ENCODE data around the gene GCHFR.

Gene GCHFR

DNA sequence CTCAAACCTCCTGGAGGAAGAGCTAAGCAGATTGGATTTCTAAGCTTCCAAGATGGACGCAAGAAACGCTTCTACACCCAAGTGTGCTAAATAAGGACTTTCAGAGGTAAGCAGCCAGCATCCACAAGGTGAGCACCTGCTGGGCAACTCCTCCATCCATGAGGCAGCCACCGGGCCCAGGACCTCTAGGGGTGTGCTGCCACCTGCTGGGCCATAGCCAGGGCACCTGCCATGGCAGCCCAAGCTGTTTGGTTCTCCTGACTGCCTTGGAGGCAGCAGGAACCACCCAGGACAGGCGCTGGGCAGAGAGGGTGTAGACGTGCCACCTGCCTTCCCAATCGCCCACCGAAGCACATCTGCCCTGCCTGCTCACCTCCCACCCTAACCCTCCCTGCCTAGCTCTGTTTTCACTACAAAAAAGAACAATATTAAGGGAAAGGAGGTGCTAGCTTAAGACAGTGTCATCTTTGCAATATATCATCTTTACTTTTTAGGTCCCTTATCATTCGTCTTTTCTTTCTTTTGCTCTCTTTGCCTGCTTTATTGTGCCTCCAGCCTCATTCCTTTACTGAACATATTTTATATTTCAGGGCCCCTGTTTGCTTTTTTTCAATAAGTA, 18.9 kb downstream of the GCHFR start:
- peak in 1 of 2 experiments; percentile 43 for DNase-seq

DNA sequence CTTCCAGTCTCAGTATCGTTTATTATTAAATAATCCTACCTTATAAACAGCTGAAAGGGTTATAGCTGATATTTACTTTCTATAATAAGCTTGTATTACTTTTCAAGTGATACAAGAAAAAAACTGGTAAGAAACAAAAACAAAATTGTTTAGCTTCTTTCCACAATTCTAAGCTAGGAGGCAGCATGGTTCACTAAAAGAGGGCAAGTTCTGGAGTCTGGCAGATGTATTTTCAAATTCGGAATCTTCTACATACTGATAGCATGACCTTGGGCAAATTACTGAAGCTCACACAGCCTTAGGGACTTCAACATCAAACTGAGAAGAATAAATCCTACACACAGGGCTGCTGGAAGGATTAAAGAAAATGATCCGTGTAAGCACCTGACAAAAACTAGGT, 21.3 kb downstream of the GCHFR start:
- no peak for DNase-seq

DNA sequence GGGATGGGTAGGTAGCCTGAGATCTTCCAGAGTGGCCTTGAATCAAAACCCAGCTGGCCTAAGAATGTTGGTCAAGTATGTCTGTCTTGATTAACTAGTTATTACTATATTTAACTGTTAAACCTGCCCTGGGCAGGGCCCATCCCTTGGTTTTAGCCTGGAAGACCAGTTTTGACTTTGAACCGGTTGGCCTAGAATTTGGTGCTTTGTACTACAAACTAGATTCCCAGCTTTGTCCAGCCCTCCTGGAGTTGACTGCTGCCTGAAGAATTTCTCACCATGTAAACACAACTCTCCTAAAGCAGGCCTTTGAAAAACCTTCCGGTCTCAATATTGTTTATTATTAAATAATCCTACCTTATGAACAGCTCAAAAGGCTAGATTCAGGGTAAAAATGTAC, 21.9 kb downstream of the GCHFR start:
- DNase-seq = no peak

DNA sequence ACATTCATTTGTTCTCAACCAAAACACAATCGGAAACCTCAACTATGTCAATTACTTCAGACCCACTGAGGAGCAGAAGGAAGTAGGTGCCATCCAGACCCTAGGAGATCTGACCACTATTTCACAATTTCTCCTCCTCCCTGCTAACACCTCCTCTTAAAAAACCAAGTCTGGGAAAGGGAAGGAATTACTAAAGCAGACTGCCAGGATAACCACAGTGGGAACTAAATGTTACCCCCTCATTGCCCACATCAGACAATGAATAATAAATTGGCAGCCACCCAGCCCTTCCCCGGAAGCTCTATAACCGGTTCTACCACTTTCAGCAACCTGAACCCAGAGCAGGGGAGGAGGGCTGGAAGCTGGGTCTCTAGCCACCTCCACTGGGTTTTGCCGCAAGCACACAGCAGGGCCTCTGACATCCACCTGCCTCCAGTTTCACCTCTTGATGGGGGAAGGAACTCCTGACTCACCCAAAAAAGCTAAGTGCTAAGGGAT, 23.5 kb downstream of the GCHFR start:
- DNase-seq = no peak

DNA sequence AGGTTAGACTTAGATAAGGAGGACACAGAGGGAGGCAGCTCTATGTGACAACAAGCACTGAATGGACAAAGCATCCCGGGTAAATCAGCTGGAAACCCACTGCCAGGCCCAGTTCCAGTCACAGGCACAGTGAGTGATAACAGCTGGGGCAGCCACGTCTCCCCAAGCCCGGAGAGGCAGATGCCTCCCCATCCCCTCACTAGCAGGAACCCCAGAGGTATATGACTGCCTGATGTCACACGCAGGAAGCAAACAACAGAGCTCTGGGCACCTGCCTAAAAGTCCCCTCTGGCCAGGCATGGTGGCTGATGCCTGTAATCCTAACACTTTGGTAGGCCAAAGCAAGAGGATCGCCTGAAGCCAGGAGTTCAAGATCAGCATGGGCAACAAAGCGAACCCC, 24.1 kb downstream of the GCHFR start:
- DNase-seq = no peak

DNA sequence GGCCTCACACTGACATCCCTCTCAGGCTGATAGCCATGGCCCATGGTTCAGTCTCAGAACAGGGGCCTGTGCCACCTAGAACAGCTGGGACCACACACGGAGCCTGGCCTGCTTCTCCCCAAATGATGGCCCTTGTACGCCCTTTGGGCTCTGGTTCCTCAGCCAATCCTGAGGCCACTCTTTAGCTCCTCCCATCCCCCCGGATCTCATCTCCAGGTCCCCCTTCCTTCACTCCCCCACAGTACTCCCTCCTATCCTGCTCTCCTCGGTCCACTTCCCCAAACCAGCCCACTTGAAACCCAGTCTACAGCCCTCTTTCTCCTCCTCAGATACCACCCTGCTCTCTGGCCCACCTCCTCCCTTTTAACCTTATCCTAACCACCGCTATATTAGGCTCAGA, 25.3 kb downstream of the GCHFR start:
- no peak for DNase-seq

DNA sequence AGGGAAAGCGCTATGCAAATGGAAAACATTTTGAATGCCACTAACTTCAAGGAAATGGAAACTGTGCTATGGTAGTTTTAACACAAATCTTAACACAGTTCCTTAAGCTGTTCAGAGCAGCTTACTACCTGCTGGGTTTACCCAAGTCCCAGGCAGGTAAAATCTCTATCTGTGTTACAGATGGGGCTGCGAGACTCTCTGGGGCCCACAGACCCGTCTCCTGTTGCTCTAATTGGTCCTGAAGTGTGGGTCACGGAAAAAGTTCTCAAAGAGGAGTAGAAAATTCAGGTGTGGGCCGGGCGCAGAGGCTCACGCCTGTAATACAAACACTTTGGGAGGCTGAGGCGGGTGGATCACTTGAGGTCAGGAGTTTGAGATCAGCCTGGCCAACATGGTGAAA, 26.1 kb downstream of the GCHFR start:
- no peak for DNase-seq

DNA sequence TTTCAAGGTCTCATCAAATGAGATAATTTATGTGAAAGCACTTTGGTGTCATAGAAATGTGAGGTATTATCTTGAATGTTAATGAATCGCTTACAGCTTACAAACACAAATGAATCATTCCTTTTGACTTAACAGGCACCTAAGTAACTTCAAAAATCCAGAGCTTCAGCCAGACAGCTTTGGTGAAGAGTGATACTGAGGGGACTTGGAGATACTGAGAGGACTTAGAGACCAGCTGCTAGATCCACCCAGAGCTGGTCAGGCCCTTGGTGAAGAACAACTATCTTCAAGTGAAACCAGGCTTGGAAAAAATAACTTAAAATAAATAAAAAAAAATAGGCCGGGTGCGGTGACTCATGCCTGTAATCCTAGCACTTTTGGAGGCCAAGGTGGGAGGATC, 26.9 kb downstream of the GCHFR start:
- DNase-seq = no peak

DNA sequence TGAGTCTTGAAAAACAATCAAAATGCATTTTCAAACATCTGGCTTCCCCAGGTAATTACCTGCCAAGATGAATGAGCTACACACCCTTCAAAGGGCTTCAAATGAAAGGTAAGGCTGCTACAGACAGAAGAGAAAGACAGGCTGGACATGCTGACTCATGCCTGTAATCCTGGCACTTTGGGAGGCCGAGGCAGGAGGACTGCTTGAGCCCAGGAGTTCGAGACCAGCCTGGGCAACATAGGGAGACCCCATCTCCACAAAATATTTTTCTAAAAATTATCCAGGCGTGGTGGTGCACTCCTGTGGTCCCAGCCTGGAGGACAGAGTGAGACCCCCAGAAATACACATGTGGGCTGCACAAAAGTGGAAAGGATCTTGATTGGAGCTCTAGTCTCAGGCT, 28.5 kb downstream of the GCHFR start:
- no peak for DNase-seq

DNA sequence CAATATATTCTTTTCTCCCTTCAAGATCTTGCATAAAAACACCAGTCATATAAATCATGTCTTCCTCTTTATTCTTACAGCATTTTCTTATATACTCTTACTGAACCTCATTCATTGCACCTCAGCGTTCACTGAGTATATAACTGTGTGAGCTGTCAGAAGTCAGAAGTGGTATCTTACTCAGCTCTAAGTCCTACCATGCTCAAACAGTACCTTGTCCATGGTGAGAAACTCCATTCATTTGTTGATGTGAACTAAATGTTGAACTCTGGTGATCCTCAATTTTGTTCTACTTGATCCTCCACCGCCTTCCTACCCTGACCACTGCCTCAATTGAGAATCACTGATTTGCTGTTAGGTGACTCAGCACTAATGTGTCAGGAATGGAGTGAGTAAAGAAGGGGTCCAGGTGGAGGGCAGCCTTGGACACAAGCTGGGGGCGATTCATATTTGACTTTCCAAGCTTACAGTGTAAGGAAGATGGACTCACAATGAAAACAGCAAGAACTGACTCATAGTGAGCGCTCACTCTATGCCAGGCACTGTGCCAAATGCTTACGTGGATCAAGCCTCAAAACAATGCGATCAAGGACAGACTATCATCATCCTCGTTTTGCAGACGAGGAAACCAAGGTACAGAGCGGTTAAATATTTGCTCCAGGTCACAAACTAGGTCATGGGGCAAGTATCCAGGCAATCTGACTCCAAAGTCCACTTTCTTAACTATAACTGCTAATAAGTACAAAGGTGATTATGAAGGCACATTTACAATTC, 29.5 kb downstream of the GCHFR start:
- DNase-seq = no peak

DNA sequence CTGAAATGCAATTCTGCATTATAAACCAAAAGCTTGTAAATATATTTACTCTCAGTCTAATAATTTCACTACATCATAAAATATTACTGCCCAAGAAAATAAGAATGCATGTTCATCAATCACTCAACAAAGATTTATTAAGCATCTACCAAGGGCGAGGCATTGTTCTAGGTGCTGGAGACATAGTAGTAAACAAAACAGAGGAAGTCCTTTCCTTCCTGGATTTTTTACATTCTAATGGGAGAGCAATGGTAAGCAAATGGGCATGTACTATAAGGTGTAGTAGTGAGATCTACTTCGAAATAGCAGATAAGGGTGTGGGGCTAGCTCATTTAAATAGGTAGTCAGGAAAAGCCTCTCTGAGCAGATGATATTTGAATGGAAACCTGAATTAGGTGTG, 32.2 kb downstream of the GCHFR start:
- no peak for DNase-seq

DNA sequence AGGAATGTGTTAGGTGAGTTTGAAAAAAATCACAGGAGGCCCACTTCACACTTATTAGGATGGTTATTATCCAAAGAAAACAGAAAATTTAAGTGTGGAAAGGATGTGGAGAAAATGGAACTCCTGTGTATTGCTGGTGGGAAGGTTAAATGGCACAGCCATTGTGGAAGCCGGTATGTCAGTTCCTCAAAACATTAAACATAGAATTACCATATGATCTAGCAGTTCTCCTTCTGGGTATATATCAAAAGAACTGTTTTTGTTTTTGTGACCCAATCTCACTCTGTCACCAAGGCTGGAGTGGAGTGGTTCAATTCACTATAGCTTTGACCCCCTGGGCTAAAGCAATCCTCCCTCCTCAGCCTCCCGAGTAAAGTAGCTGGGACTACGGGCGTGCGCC, 32.6 kb downstream of the GCHFR start:
- DNase-seq = no peak

DNA sequence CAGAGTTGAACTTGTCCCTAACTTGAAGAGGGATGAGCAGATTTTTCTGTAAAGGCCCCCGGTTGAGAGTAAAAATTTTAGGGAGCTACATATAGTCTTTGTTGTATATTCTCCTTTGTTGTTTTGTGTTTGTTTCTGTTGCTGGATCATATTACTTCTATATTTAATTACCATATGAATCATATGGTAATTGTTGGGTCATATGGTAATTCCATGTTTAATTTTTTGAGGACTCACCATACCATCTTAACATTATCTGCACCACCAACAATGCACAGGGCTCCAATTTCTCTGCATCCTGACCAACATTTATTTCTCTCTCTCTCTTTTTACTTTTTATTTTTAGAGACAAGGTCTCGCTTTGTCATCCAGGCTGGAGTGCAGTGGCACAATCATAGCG, 35.7 kb downstream of the GCHFR start:
- no peak for DNase-seq

DNA sequence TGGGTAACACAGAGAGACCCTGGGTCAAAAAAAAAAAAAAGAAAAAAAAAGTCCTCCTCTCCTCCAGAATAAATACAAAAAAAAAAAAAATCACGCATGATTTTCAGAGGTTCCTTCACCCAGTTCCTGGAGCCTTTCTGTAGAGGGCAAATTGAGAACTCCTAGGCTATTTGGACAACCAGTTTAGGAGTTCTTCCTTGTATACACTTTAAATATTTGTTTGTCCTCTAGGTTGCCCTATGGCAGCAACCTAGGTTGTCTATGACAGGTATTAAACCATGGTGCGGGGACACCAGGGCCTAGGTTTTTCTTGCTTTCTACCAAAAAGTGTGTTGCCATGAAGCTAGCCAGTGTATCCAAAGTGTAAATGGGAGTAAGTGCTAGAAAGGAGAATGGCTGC, 39.2 kb downstream of the GCHFR start:
- DNase-seq = no peak

DNA sequence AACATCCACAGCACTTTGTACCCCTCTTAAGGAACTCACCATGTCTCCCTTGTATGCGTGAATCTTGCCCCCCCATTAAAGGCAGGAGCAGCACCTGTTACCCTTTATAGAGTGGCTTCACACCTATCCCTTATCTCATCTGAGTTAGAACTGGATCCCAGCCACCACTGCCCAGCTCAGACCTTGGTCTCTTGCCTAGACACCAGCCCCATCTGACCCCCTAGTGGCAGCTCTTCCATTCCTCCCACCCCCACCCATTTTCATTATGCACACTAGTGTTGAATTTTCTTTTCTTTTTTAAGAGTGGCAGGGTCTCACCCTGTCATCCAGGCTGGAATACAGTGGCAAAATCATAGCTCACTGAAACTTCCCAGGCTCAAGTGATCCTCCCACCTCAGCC, 39.8 kb downstream of the GCHFR start:
- no peak for DNase-seq

DNA sequence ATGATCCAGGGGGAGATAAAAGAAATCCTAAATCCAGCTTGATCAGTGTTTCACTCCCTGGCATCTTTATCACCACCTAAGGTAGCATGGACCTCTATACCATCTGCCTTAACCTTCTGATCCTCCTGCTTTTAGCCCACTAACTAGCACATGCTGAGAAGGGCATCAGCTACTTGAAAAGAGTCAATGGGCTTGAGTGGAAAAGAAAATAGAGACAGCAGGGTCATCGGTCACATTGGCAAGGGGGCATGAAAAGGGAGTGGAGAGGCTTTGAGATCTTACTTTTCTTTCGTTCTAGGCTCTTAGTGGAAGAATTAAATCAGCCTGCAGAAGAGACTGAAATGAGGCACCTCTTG, 42.8 kb downstream of the GCHFR start:
- DNase-seq = no peak

DNA sequence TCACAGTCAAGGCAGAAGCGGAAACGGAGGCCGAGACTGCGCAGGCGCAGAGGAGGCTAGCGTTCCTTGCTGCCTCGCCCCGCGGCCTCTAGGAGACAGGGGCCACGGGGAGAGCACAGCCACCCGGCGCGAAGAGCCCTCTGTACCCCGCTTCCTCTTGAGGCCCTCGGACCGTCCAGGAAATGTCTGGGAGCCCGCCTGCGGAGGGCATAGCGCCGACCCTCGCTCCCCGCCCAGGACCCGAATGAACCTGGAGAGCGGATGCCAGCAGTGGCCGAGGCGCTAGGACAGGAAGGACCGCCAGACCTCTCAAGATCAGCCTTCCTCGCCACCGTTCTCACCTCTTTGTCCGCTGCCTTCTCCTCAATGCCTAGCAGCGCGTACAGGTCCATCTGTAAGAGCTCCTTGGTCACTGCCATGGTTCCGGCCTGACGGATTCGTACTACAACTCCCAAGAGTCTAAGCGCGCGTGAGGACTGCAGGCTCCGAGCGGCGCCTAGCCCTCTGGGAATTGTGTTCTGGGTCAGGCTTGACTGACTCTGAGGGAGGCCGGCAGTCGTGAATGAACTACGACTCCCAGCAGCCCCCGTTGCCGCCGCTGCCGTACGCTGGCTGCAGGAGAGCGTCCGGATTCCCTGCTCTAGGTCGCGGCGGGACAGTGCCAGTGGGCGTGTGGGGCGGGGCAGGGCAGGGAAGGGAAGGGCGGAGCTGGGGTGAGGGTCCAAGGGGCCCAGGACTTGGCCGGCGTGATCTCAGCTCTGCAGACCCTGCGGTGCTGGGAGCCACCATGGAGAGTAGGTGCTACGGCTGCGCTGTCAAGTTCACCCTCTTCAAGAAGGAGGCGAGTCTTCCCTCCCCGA, 43.4 kb downstream of the GCHFR start, which contains the start of the genes DNAJC17 and ZFYVE19:
Gene DNAJC17, minus strand, starts transcription at position 446 of the 860 bp plus-strand sequence. Its CDS starts 27 bp downstream, at position 419.
Gene ZFYVE19, plus strand, starts transcription at position 62 of the 860 bp plus-strand sequence. Its CDS starts 501 bp downstream, at position 563.
- peak; percentile 80 to 89 for DNase-seq

DNA sequence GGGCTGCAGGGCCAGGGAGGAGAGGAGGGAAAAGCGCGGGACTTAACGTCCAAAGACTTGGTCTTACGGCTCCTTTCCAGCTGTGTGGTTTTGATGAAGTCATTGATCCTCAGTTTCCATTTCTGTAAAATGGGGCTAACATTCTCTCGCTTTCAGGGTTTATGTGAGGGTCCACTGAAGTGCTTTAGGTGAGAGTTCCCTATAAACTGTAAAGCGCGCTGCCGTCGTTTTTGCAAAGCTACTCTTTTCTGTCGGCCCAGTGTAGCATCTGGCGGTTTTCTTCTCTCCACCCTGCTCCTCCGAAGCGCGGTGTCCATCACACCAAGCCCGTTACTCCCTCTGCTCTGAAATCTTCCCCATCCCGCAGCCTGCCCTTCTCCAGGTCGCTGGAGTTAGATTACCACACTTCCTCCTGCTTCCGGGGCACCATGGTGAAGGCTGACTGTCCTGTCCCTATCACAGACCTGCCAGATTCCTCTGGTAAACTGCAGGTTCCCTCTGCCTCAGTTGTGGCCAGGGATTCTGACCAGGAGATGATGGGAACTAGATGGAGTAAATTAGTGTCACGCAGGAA, 44.1 kb downstream of the GCHFR start:
- no peak for DNase-seq

DNA sequence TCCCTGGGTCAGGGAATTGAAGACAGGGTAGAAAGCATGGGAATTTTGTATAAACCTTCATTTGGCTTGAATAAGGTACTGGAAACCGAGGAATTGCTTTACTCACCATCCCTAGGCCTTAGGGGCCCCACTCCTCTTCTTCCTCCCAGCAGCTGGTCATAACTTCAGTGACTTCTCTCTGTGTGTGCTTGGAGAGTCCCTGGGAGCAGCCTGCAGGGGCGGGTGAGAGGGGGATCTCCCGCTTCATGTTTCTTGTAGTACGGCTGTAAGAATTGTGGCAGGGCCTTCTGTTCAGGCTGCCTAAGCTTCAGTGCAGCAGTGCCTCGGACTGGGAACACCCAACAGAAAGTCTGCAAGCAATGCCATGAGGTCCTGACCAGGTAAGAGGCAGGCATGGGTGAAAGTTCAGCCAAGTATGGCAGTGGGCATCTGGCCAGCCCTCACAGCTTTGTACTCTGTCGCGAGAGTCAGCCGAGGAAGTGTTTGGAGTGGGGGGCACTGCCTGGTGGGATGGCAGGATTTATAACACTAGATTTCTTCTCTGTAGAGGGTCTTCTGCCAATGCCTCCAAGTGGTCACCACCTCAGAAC, 45.1 kb downstream of the GCHFR start:
- DNase-seq = no peak

DNA sequence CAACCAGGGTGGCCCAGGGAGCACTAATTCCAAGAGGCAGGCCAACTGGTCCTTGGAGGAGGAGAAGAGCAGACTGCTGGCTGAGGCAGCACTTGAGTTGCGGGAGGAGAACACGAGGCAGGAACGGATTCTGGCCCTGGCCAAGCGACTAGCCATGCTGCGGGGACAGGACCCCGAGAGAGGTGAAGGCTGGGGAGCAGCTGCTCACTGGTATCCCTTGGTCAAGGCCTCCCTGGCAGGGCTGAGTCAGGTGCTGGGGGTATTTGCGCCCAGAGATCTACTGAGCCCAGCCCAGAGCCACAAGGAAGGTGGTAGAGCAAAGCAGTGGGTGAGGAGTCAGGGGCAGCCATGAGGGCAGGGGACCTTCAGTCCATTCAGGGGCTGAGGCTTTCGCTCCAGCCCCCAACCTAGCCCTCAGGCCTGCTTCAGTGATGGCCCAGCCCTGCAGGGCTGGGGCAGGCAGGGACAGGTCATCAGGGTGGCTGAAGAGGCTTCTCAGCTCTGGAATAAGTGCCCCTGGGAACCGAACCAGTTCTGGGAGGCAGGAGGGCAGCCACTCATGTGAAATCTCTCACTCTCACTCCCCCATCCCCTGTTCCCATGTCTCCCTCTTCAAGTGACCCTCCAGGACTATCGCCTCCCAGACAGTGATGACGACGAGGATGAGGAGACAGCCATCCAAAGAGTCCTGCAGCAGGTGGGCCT, 49.0 kb downstream of the GCHFR start:
- DNase-seq = no peak

DNA sequence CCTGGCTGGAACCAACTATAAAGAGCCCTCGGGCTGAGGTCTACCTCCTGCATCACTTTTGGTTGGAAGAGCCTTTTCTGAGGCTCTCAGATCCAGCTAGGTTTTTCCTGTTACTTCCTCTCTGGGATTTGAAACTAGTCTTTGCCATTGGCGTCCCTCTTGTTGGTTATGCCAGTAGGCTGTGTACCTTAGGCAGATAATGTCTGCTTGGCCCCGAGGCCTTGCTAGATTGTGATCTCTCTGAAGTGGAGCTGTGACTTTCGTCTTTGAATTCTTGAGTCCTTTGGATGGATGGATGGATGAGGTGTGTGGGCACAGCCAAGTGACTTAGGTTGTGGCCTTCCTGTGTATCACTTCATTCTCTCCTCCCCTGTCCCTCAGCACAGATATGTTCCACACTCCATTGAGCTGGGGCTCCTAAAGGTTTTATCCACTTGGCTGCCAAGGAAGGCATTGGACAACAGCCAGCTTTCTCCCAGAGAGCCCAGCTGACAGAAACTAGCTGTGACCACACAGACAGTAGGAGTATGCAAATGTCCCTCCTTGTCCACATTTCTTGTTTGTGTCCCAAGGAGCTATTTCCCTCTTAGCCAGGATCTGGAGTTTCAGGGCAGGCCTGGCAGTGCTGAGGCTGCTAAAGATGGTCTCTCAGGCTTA, 51.3 kb downstream of the GCHFR start:
- no peak for DNase-seq
